ENCODE measurements around the gene ANP32A. TPM values are rescaled to one million over a fixed set of nuclear protein-coding genes. Genes with fewer than 3 reads are reported as not detected.

ANP32A gene
- total RNA-seq, 1 donor from 2014 or later: 114 TPM

- no peaks in the 10 kb centered on the region for H3K9me3 ChIP-seq
- DNase-seq (no peak), ATAC-seq (no peak)
- H3K4me1 ChIP-seq: peaks cover 82% of the 10 kb centered on the region
- TF ChIP-seq CTCF (IDR thresholded peaks at IDR 0.05): no peak
- H3K27ac ChIP-seq: no peak overlapping the region
- H3K36me3 ChIP-seq: no peaks in the 10 kb centered on the region
- intact Hi-C loops (cut with DNase I): no loop called here
- H3K27me3 ChIP-seq: no peaks in the 10 kb centered on the region
- H3K4me3 ChIP-seq: no peak overlapping the region
These were observed 24.1 kb downstream of the ANP32A start for GRCh38 chr15:68796576-68796975.

DNA sequence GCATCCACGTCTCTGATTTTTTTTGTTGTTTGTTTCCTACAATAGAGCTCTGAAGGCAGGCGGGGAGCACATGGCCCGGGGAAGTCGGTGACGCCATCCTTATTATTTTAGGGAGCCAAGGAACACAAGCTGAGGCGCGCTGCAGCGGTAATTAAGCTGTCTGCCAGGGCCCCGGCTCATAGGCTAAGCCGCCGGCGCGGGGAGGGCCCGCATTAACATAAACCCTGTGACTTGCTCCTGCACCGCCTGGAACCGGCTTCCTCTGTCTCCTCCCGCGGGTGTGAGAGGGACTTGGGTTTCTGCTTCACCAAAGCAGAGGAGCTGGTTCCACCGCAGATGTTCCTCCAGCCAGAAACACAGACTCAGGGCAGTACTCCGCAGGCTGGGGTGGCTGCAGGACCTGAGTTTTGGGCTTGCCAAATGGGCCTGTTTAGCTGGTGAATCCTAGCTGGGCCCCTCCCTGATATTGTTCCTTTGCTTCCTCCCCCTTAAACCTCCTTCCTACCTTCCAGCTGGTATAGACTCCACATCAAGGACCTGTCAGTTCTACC, 25.3 kb downstream of the ANP32A start:
- intact Hi-C loops (cut with DNase I): no loop called here
- ATAC-seq: peak; percentile 94
- Histone ChIP-seq H3K27ac (peak overlapping the region; percentile 75), H3K36me3 (no peaks in the 10 kb centered on the region), H3K4me3 (peak overlapping the region; percentile 2), H3K9me3 (no peaks in the 10 kb centered on the region), H3K27me3 (no peaks in the 10 kb centered on the region), H3K4me1 (peaks cover 94% of the 10 kb centered on the region)
- no peak for TF ChIP-seq CTCF (IDR thresholded peaks at IDR 0.05)
- peak; percentile 93 for DNase-seq

DNA sequence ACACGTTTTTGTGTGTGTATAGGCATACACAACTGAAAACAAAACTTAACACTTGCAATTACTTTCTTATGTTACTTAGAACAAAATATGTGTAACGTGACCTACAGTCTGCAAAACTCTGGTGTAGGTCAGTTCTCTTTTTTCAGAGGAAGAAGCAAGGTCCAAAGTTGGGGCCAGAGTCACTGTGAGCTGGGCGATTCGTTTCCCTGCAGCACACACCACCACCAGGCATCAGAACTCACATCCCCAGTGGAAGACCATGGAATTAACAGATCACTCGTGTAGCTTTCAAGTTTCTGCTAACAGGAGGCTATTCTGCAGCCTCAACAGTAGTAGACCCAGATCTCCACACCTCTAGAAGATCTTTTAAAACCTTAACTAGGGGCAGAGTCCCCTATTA, 25.8 kb downstream of the ANP32A start:
- no peaks in the 10 kb centered on the region for H3K27me3 ChIP-seq
- DNase-seq (no peak), ATAC-seq (peak; percentile 9)
- peak overlapping the region; percentile 2 for H3K4me3 ChIP-seq
- no peaks in the 10 kb centered on the region for H3K36me3 ChIP-seq
- H3K4me1 ChIP-seq: peaks cover 96% of the 10 kb centered on the region
- H3K27ac ChIP-seq: peak overlapping the region; percentile 75
- intact Hi-C loops (cut with DNase I): no loop called here
- no peaks in the 10 kb centered on the region for H3K9me3 ChIP-seq
- TF ChIP-seq CTCF (IDR thresholded peaks at IDR 0.05): no peak

DNA sequence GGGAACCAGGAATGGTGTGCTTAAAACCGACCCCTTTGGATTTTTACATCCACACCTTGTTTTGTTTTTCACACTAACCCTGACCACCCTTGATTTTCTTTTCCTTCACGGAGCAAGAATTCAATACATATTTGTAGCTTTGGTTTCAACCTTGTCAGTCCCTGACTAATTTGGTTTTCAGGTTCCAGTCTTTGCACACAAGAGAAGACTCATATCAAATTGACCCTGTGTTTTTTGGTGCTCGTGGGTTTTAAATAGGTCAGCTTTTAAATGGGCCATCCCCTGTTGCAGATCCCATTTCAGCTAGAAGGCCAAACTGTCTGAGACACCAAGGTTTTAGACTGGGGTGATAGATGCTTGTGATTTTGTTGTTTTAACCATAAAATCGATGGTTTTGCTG, 26.4 kb downstream of the ANP32A start:
- Histone ChIP-seq H3K27ac (peak overlapping the region; percentile 75), H3K4me3 (no peak overlapping the region), H3K4me1 (peaks cover 96% of the 10 kb centered on the region), H3K36me3 (no peaks in the 10 kb centered on the region), H3K9me3 (no peaks in the 10 kb centered on the region), H3K27me3 (no peaks in the 10 kb centered on the region)
- TF ChIP-seq CTCF (IDR thresholded peaks at IDR 0.05): no peak
- no peak for DNase-seq
- no peak for ATAC-seq
- intact Hi-C loops (cut with DNase I): no loop called here

GRCh38 chr15:68793776-68794175, 26.9 kb downstream of the ANP32A start:
- ATAC-seq: no peak
- no peak for DNase-seq
- Histone ChIP-seq H3K27ac (peak overlapping the region; percentile 75), H3K36me3 (no peaks in the 10 kb centered on the region), H3K4me1 (peaks cover 96% of the 10 kb centered on the region), H3K27me3 (no peaks in the 10 kb centered on the region), H3K4me3 (no peak overlapping the region), H3K9me3 (no peaks in the 10 kb centered on the region)
- intact Hi-C loops (cut with DNase I): no loop called here
- TF ChIP-seq CTCF (IDR thresholded peaks at IDR 0.05): no peak

Measured in upper lobe of right lung (tissue), 1 donor.